Kidney (tissue), 14 donors: ENCODE data around the gene INPP5A. TPM values are rescaled to one million over a fixed set of nuclear protein-coding genes. Genes with fewer than 3 reads are reported as not detected.
A peak's percentile ranks its signal among the peaks of the same experiment; 100 is the strongest.

Experiments used
- DNase-seq, 5 donors: peaks; one replicate each; pipeline ENCODE4 v3.0.0-alpha.2; 2013 to 2020
- FAIRE-seq: peaks from 2 replicates; lab custom pipeline; 2012; peaks lifted over from hg19 to GRCh38; lab: Jason Lieb, UNC
- H3K27ac ChIP-seq, 2 donors: one replicate each; pipeline ENCODE4 v1.7.0; 2013; ENCODE audit warnings: low read depth in 2 of 2, low read length in 2 of 2, inconsistent platforms in 1 of 2
- H3K27me3 ChIP-seq: one replicate; pipeline ENCODE4 v1.7.1; 2013; ENCODE audit warnings: low read length, inconsistent platforms; ENCODE audit not compliant: control insufficient read depth, insufficient read depth
- H3K36me3 ChIP-seq, 3 donors: one replicate each; pipeline versions ENCODE4 v1.7.0 to v1.7.1; 2013; ENCODE audit warnings: low read length in 3 of 3, control low read depth in 1 of 3, inconsistent platforms in 1 of 3; ENCODE audit not compliant: insufficient read depth in 3 of 3, control insufficient read depth in 2 of 3
- H3K4me1 ChIP-seq, 3 donors: one replicate each; pipeline versions ENCODE4 v1.7.0 to v1.7.1; 2013; ENCODE audit warnings: low read length in 3 of 3, inconsistent platforms in 1 of 3, low read depth in 1 of 3; ENCODE audit not compliant: control insufficient read depth in 2 of 3, insufficient read depth in 2 of 3
- H3K4me3 ChIP-seq, 3 donors: one replicate each; pipeline versions ENCODE4 v1.7.0 to v1.8.1; 2013; ENCODE audit warnings: low read length in 3 of 3, control low read depth in 1 of 3, inconsistent platforms in 1 of 3
- H3K9ac ChIP-seq, 3 donors: one replicate each; pipeline versions ENCODE4 v1.7.0 to v1.7.1; 2013; ENCODE audit warnings: low read length in 3 of 3, control low read depth in 1 of 3, inconsistent platforms in 1 of 3
- H3K9me3 ChIP-seq, 3 donors: one replicate each; pipeline versions ENCODE4 v1.7.0 to v1.7.1; 2013; ENCODE audit warnings: low read length in 3 of 3, control low read depth in 1 of 3, inconsistent platforms in 1 of 3; ENCODE audit not compliant: control insufficient read depth in 2 of 3, insufficient read depth in 1 of 3
- CTCF ChIP-seq: IDR thresholded peaks from 3 replicates; pipeline ENCODE4 v1.5.1; 2012; ENCODE audit warnings: mild to moderate bottlenecking, moderate library complexity, borderline replicate concordance; ENCODE audit not compliant: insufficient read depth; ENCODE audit errors: extremely low read depth
- intact Hi-C: fragments of 100-400 bp; cut with DNase I; formaldehyde crosslinking; loops from one replicate; pipeline ENCODE4 v1.11.1; 2022
- polyA plus RNA-seq: library from polyadenylated mRNA; stranded (reverse); fragments of 350-450 nt; fragmentation: Illumina TruSeq; extraction: RNeasy Lipid Tissue Mini Kit (QIAGEN cat#74804); gene quantifications from one replicate; pipeline ENCODE4 v1.2.3, GENCODE V29; 2014; ENCODE audit warnings: low read depth, low replicate concordance; ENCODE audit not compliant: insufficient read depth
- total RNA-seq: library from RNA; stranded (reverse); fragmentation: NEBNext Ultra II Directional; extraction: Animal tissue kit (Norgen Biotek cat#: 25700); gene quantifications from one replicate; pipeline ENCODE4 v1.2.1, GENCODE V29; 2021
- donor health status: control.
- donor health status: control.
- donor health status: control.
- donor health status: control.
- donor health status: control.
- donor health status: DM: yes; HTN: yes; CAD: no.
- donor health status: Normal renal cell carcinoma (clear cell type).

INPP5A gene
- total and polyA plus RNA-seq, 2 donors from 2014 or later, result 20.8 to 40.3 TPM

GRCh38 chr10:132735923-132736391, 198.4 kb downstream of the INPP5A start:
- no peaks in the 10 kb centered on the region for H3K4me1 ChIP-seq
- intact Hi-C loops, result no loop called here
- TF ChIP-seq CTCF, result no peak
- H3K4me3 ChIP-seq, result no peak overlapping the region
- H3K27ac ChIP-seq, result no peak overlapping the region
- H3K27me3 ChIP-seq, result no peaks in the 10 kb centered on the region
- no peak overlapping the region for H3K9ac ChIP-seq
- H3K9me3 ChIP-seq, result no peaks in the 10 kb centered on the region
- H3K36me3 ChIP-seq, result no peaks in the 10 kb centered on the region
- DNase-seq (peak in 1 of 5 donors; percentile 27), FAIRE-seq (no peak)

DNA sequence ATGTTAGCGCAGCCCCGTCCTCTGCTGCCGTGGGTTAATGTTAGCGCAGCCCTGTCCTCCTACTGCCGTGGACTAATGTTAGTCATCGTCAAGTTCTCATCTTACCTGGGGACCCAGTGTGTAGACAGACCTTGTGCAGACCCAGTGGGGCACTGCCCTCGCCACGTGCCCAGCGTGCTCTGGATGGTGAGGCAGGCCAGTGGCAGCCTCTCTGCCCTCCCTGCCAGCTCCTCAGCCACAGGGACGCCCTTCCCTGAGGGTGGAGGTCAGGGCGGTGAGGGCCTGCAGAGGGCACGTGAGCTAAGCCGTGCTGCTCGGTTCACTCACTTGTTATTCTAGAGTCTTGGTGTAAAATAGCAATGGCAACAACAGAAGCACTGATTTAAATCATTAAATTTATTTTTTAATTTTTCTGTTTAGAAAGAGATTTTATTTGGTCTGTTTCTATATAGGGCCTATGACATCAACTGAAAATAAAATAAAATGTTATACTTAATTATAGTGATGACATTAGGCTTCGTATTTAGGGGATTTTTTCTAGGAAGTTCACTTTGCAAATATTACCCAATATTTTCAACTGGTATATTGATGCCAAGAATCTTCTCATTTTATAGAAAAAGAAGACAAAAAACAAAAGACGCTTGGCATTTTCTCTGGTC, 199.9 kb downstream of the INPP5A start:
- FAIRE-seq (no peak), DNase-seq (no peak)
- Histone ChIP-seq H3K9me3 (no peaks in the 10 kb centered on the region), H3K9ac (no peak overlapping the region), H3K36me3 (no peaks in the 10 kb centered on the region), H3K27me3 (no peaks in the 10 kb centered on the region), H3K27ac (no peak overlapping the region), H3K4me3 (no peak overlapping the region), H3K4me1 (no peaks in the 10 kb centered on the region)
- intact Hi-C loops, result no loop called here
- no peak for TF ChIP-seq CTCF

GRCh38 chr10:132738454-132739224, 201.1 kb downstream of the INPP5A start:
- Histone ChIP-seq H3K36me3 (no peaks in the 10 kb centered on the region), H3K9me3 (no peaks in the 10 kb centered on the region), H3K27ac (no peak overlapping the region), H3K4me1 (no peaks in the 10 kb centered on the region), H3K9ac (no peak overlapping the region), H3K4me3 (no peak overlapping the region), H3K27me3 (no peaks in the 10 kb centered on the region)
- no peak for TF ChIP-seq CTCF
- intact Hi-C loops, result no loop called here
- no peak for DNase-seq
- no peak for FAIRE-seq
